HG02884 (cell line): ENCODE data around the gene TSPAN14.

Experiments
- ATAC-seq: cut with Tn5 transposase; IDR thresholded peaks from one replicate; pipeline ENCODE4 v1.9.1; 2021; ENCODE audit warnings: mild to moderate bottlenecking, moderate library complexity; ENCODE audit not compliant: unreplicated experiment

Gene TSPAN14

DNA sequence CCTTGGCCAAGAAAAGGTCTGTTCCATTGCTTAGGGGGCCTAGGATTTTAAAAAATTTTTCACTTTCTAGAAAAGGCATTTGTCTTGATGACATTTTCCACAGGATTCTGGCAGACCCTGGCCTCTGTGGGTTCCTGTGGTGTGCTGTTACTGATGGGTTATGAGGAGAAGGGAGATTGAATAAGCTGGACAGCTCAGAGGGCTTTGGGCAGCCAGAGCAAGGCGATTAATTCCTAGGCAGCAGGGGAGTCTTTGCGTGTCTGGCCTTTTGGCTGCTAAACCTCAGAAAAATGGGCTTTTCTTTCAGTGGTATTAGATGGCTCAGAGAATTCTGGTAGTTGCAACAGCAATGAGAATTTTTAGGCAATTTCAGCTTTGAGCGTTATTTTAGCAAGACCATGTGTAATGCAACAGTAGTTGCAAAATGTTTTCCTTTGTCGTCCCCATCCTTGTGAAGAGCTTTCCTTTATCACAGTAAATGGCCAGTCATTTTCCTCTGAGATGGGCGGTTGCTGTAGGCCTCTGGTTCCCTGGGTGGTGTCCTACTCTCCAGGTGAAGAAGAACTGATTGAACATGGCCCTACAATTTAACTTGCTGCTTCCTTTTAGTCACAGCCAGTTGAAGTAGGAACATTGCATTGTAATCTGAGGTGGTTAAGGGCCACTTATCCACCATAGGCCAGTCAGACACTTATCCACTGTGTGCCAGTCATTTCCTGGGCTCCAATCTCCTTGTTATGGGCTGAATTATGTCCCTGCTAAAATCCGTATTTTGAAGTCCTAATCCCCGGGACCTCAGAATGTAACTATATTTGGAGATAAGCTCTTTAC lies 126.7 kb downstream of the TSPAN14 start:
- no peak for ATAC-seq

- ATAC-seq = no peak
Observed at GRCh38 chr10:80581469-80581835, 127.3 kb downstream of the TSPAN14 start.

DNA sequence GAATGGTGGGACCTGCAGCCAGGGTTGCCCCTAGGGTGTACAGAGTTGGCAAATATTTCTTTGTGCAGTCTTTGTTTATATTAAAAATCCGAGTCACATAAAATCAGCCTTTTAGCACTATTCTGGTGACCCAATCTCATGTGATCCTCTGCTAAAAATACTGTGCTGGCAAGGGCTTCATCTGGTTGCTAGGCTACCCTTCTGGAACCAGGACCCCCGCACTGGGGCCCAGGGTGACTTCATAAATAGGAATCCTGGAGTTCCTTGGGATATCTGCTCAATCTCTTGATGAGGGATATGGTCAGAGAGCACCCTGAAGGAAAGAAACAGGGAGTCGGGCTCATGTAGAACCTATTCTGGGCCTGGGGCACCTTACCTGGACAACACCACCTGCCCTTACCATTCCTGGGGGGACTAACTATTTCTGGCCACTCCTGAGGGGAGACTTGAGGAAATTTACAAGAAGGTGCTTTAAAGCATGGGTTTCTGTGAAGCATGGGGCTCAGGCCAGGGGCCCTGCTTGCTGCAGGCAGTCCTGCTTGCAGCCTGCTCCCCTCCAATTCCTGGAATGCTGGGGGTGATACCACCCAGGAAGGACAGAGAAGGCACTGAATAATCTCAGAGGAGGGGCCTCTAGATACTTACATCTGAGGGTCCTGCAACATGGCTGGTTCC lies 128.3 kb downstream of the TSPAN14 start:
- no peak for ATAC-seq
